ENCODE measurements around the gene LCN10. TPM values are rescaled to one million over a fixed set of nuclear protein-coding genes. Genes with fewer than 3 reads are reported as not detected.

LCN10 gene
- total RNA-seq, 2 experiments from 2014 or later: not detected

- CTCF ChIA-PET: no interaction called here
- H3K4me3 Mint-ChIP-seq: no peak overlapping the region
- intact Hi-C loops (cut with DNase I, micrococcal nuclease): no loop called here
Observed at GRCh38 chr9:136733611-136734010, 9.1 kb downstream of the LCN10 start.

GRCh38 chr9:136732444-136733178, 10.1 kb downstream of the LCN10 start:
- Histone ChIP-seq H3K36me3 (ENCODE audit: insufficient read depth, low read length) (no peaks in the 10 kb centered on the region), H3K27me3 (ENCODE audit: control insufficient read depth in 1 of 2, insufficient read depth in 2 of 2, low read length in 2 of 2) (no peaks in the 10 kb centered on the region), H3K27ac (ENCODE audit: low read depth in 1 of 2, low read length in 2 of 2) (no peak overlapping the region), H3K4me3 (ENCODE audit: low read length) (no peak overlapping the region), H3K9me3 (ENCODE audit: control insufficient read depth in 1 of 2, insufficient read depth in 1 of 2, low read length in 2 of 2) (no peaks in the 10 kb centered on the region), H3K4me1 (ENCODE audit: insufficient read depth, low read length) (peaks cover 12% of the 10 kb centered on the region)
- intact Hi-C loops (cut with DNase I, micrococcal nuclease): no loop called here
- CTCF ChIA-PET: no interaction called here
- Mint-ChIP-seq H3K27me3 (peaks cover under 1% of the 10 kb centered on the region), H3K36me3 (ENCODE audit: low read depth) (peaks cover 2% of the 10 kb centered on the region), H3K4me1 (ENCODE audit: low read depth) (peaks cover under 1% of the 10 kb centered on the region), H3K9me3 (no peaks in the 10 kb centered on the region), H3K4me3 (no peak overlapping the region), H3K27ac (no peak overlapping the region)
- ATAC-seq (ENCODE audit: poor library complexity) (no peak), DNase-seq (no peak)
- TF ChIP-seq CTCF (IDR thresholded peaks at IDR 0.05): no peak
- POLR2A ChIA-PET: no interaction called here

More at GRCh38 chr9:136733611-136734010, 9.1 kb downstream of the LCN10 start:
- Histone ChIP-seq H3K27ac (ENCODE audit: low read depth in 1 of 2, low read length in 2 of 2) (no peak overlapping the region), H3K9me3 (ENCODE audit: control insufficient read depth in 1 of 2, insufficient read depth in 1 of 2, low read length in 2 of 2) (no peaks in the 10 kb centered on the region), H3K27me3 (ENCODE audit: control insufficient read depth in 1 of 2, insufficient read depth in 2 of 2, low read length in 2 of 2) (no peaks in the 10 kb centered on the region), H3K4me1 (ENCODE audit: insufficient read depth, low read length) (peaks cover 7% of the 10 kb centered on the region), H3K36me3 (ENCODE audit: insufficient read depth, low read length) (no peaks in the 10 kb centered on the region), H3K4me3 (ENCODE audit: low read length) (no peak overlapping the region)
- TF ChIP-seq CTCF (IDR thresholded peaks at IDR 0.05): no peak
- Mint-ChIP-seq H3K9me3 (no peaks in the 10 kb centered on the region), H3K27me3 (no peaks in the 10 kb centered on the region), H3K36me3 (ENCODE audit: low read depth) (no peaks in the 10 kb centered on the region), H3K4me1 (ENCODE audit: low read depth) (no peaks in the 10 kb centered on the region), H3K27ac (no peak overlapping the region)
- ATAC-seq (ENCODE audit: poor library complexity): no peak
- POLR2A ChIA-PET: no interaction called here
- DNase-seq: no peak

GRCh38 chr9:136729926-136730325, 12.8 kb downstream of the LCN10 start:
- H3K27ac ChIP-seq (ENCODE audit: low read depth in 1 of 2, low read length in 2 of 2): no peak overlapping the region
- CTCF ChIA-PET: no interaction called here
- Mint-ChIP-seq H3K36me3 (ENCODE audit: low read depth) (peaks cover 27% of the 10 kb centered on the region), H3K4me1 (ENCODE audit: low read depth) (peaks cover 12% of the 10 kb centered on the region), H3K27ac (peak overlapping the region; percentile 44), H3K27me3 (peaks cover 7% of the 10 kb centered on the region), H3K4me3 (peak overlapping the region; percentile 73), H3K9me3 (no peaks in the 10 kb centered on the region)
- no peak for TF ChIP-seq CTCF (IDR thresholded peaks at IDR 0.05)
- peaks cover 19% of the 10 kb centered on the region for H3K36me3 ChIP-seq (ENCODE audit: insufficient read depth, low read length)
- H3K4me1 ChIP-seq (ENCODE audit: insufficient read depth, low read length): peaks cover 37% of the 10 kb centered on the region
- POLR2A ChIA-PET: interaction anchor here (0.6 to 1.3 kb wide), 2 partner anchors 12 to 62 kb away, joined by 4 read pairs; no protein-coding TSS in a partner anchor
- no peaks in the 10 kb centered on the region for H3K9me3 ChIP-seq (ENCODE audit: control insufficient read depth in 1 of 2, insufficient read depth in 1 of 2, low read length in 2 of 2)
- no peak for ATAC-seq (ENCODE audit: poor library complexity)
- no peaks in the 10 kb centered on the region for H3K27me3 ChIP-seq (ENCODE audit: control insufficient read depth in 1 of 2, insufficient read depth in 2 of 2, low read length in 2 of 2)
- H3K4me3 ChIP-seq (ENCODE audit: low read length): no peak overlapping the region
- DNase-seq: no peak
- intact Hi-C loops (cut with DNase I, micrococcal nuclease): loop anchor here in 1 of 2 experiments (2.0 to 5.0 kb wide), 3 partner anchors 183 to 319 kb away; partner anchors contain the start of genes ENTR1, NOTCH1 and PMPCA

All from CD4-positive, alpha-beta T cell (primary cell).